Endometrial microvascular endothelial cells (primary cell): ENCODE data around the gene MYPOP. TPM values are rescaled to one million over a fixed set of nuclear protein-coding genes. Genes with fewer than 3 reads are reported as not detected.

Source experiments
- in situ Hi-C: cut with HindIII; loops from 2 replicates; pipeline ENCODE4 v1.10.0; 2017; ENCODE audit warnings: low sequenced_read_pairs, low pct_unique_long_range_greater_than_20kb; ENCODE audit errors: inconsistent ontology term
- total RNA-seq: library from RNA; depleted of rRNA; stranded (reverse); fragments of >200 nt; gene quantifications from one replicate; pipeline ENCODE4 v1.2.3, GENCODE V29; 2015; ENCODE audit errors: inconsistent ontology term

Gene MYPOP
- total RNA-seq, 1 donor from 2014 or later: 0.84 TPM

- in situ Hi-C loops: no loop called here
Measured at GRCh38 chr19:45842198-45842597, 60.2 kb downstream of the MYPOP start.

Other genes starting within 250 kb of the MYPOP start
- gene GIPR, start 234.4 kb downstream of the MYPOP start, total RNA-seq: not detected
- 239 TPM for gene SNRPD2, start 210.7 kb downstream of the MYPOP start, total RNA-seq
- 21.3 TPM for gene QPCTL, start 209.9 kb downstream of the MYPOP start, total RNA-seq
- gene FBXO46, start 171.7 kb downstream of the MYPOP start, total RNA-seq: 10.7 TPM
- gene MEIOSIN, start 169.2 kb downstream of the MYPOP start, total RNA-seq: not detected
- 6.8 TPM for gene SIX5, start 133.4 kb downstream of the MYPOP start, total RNA-seq
- 8.6 TPM for gene DMPK, start 120.1 kb downstream of the MYPOP start, total RNA-seq
- 40.3 TPM for gene DMWD, start 109.8 kb downstream of the MYPOP start, total RNA-seq
- not detected for gene RSPH6A, start 87.3 kb downstream of the MYPOP start, total RNA-seq
- gene SYMPK, start 39.5 kb downstream of the MYPOP start, total RNA-seq: 44.8 TPM
- not detected for gene FOXA3, start 38.3 kb downstream of the MYPOP start, total RNA-seq
- gene IRF2BP1, start 16.5 kb downstream of the MYPOP start, total RNA-seq: 13.6 TPM
- not detected for gene NANOS2, start 12.2 kb upstream of the MYPOP start, total RNA-seq
- 8.8 TPM for gene NOVA2, start 71.3 kb upstream of the MYPOP start, total RNA-seq
- gene CCDC61, start 92.9 kb upstream of the MYPOP start, total RNA-seq: 4.9 TPM
- gene PGLYRP1, start 120.4 kb upstream of the MYPOP start, total RNA-seq: not detected
- gene IGFL4, start 138.4 kb upstream of the MYPOP start, total RNA-seq: not detected
- not detected for gene IGFL3, start 222.1 kb upstream of the MYPOP start, total RNA-seq
- not detected for gene IGFL2, start 245.6 kb upstream of the MYPOP start, total RNA-seq